Endothelial cell of umbilical vein (primary cell): Measurements from ENCODE around the gene BEAN1.

ENCODE experiments used
- CTCF ChIP-seq, 2 donors: IDR thresholded peaks; 1 replicate in 1 of 2; 2 replicates in 1 of 2; pipeline ENCODE4 v1.5.1; 2011; ENCODE audit warnings: low read length in 2 of 2, mild to moderate bottlenecking in 2 of 2, moderate library complexity in 2 of 2, control low read depth in 1 of 2, inconsistent platforms in 1 of 2, low read depth in 1 of 2; ENCODE audit not compliant: insufficient read depth in 1 of 2; ENCODE audit errors: extremely low read depth in 1 of 2
- EZH2 ChIP-seq: IDR thresholded peaks from 2 replicates; pipeline ENCODE4 v1.6.1; 2012; ENCODE audit warnings: borderline replicate concordance, low read depth, mild to moderate bottlenecking, moderate library complexity, low read length, inconsistent platforms; ENCODE audit not compliant: severe bottlenecking
- MAX ChIP-seq: IDR thresholded peaks from 2 replicates; pipeline ENCODE4 v1.6.1; 2011; ENCODE audit not compliant: insufficient read depth, insufficient read length
- POLR2A ChIP-seq: IDR thresholded peaks from 2 replicates; pipeline ENCODE4 v1.6.1; 2012; ENCODE audit warnings: low read depth, mild to moderate bottlenecking, control low read depth, low read length

GRCh38 chr16:66386629-66387622, 40.2 kb upstream of the BEAN1 start:
- peak; percentile 17 for TF ChIP-seq POLR2A
- TF ChIP-seq CTCF (IDR thresholded peaks at IDR 0.05; ENCODE audit: extremely low read depth in 1 of 2, insufficient read depth in 1 of 2, low read depth in 1 of 2, low read length in 2 of 2): no peak
- TF ChIP-seq EZH2: no peak
- no peak for TF ChIP-seq MAX
